ENCODE data around the gene MYO1C.

GRCh38 chr17:1498869-1499268 is 6.4 kb upstream of the MYO1C start:
- TF ChIP-seq YY1 (IDR thresholded peaks at IDR 0.05; ENCODE audit: low read depth) (no peak), EP300 (IDR thresholded peaks at IDR 0.05; ENCODE audit: borderline replicate concordance) (no peak), MAX (IDR thresholded peaks at IDR 0.05) (no peak), CEBPB (IDR thresholded peaks at IDR 0.05) (no peak), USF1 (IDR thresholded peaks at IDR 0.05) (no peak), EGR1 (IDR thresholded peaks at IDR 0.05) (no peak), REST (IDR thresholded peaks at IDR 0.05; ENCODE audit: low read depth) (no peak), RAD21 (IDR thresholded peaks at IDR 0.05; ENCODE audit: low read depth) (no peak), ZBTB7A (IDR thresholded peaks at IDR 0.05; ENCODE audit: low read depth) (no peak), TAF1 (IDR thresholded peaks at IDR 0.05; ENCODE audit: low read depth) (no peak), TCF12 (IDR thresholded peaks at IDR 0.05; ENCODE audit: low read depth) (no peak), CREB1 (IDR thresholded peaks at IDR 0.05; ENCODE audit: low read depth) (no peak), TEAD4 (IDR thresholded peaks at IDR 0.05) (no peak), NFIC (IDR thresholded peaks at IDR 0.05) (no peak)
